ENCODE data around the gene LMO7. TPM values are rescaled to one million over a fixed set of nuclear protein-coding genes. Genes with fewer than 3 reads are reported as not detected.

The LMO7 gene
- total and polyA plus RNA-seq, 2 of the 13 experiments (the other 11 are each of a cell fraction or from before 2014, with no cell fraction given): 34.0 to 121 TPM

DNA sequence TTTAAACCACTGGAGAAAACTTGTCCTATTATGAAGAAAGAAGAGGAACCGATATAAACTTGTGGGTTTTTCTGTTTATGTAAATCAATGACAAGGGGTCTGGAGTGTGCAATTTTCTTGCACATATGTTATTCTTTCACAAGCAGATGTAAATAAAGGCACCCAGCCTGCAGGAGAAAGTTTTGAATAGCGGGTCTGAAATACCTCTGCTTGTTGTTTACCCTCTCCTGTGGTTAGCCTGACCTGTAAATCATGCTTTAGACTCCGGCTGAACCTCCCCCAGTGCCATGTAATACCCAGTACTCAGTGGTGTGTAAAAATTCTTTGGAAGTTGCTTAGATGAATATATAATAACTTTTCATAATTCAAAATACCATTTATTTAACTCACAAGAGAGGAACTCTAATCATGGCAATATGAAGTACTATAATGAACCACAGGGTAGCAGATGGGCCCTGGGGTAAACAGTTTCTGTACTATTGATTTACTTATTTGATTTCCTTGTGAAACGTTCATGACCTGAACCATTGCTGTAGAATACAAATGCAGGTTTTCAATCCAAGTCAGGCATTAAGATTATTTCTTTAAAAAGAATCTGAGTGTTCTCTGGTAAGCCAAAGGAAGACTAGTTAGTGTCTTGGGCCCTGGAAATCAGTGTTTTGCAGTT is 245.1 kb downstream of the LMO7 start:
- FAIRE-seq: no peak
- POLR2A ChIA-PET: no interaction called here
- in situ Hi-C loops (cut with HindIII; ENCODE audit: extremely low pct_ligation_motif_present, low pct_unique_long_range_greater_than_20kb): no loop called here

DNA sequence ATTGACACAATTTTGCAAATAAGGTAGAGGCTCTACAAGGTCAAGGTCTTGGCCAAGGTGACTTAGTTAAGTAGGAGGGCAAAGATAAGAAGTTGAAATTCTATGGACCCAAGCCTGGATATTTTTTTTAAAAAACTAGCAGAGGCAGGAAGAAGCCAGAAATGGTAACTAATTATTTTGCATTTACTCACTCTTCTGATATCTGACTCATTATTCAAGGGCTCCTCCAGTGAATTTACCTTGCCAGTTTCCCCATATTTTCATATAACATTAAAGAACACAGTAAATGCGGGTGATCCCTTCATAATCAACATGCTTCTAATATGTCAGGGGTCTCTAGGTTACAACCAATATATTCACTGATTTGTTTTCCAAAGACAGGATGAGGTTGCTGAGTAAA is 246.1 kb downstream of the LMO7 start:
- POLR2A ChIA-PET: no interaction called here
- Histone ChIP-seq H3K4me2 (ENCODE audit: low read depth, low read length) (no peak overlapping the region), H3K9ac (ENCODE audit: insufficient read depth, low read depth, low read length) (no peak overlapping the region), H2AFZ (ENCODE audit: low read length) (no peak overlapping the region), H3K9me3 (ENCODE audit: low read length) (no peaks in the 10 kb centered on the region), H3K79me2 (ENCODE audit: insufficient read depth, low read length) (no peaks in the 10 kb centered on the region), H4K20me1 (ENCODE audit: insufficient read depth, low read length) (no peaks in the 10 kb centered on the region), H3K36me3 (replicated peaks in 1 of 2; ENCODE audit: control insufficient read depth in 1 of 2, insufficient read depth in 2 of 2, low read length in 2 of 2) (no peaks in the 10 kb centered on the region), H3K4me3 (replicated peaks in 1 of 3; ENCODE audit: insufficient read depth in 1 of 3, low read depth in 2 of 3, low read length in 3 of 3) (no peak overlapping the region), H3K27me3 (ENCODE audit: control insufficient read depth in 1 of 2, insufficient read depth in 2 of 2, low read length in 2 of 2) (no peaks in the 10 kb centered on the region; a peak in 1 of 5 replicates), H3K27ac (ENCODE audit: extremely low read length, insufficient read depth, low read length) (no peak overlapping the region), H3K4me1 (ENCODE audit: insufficient read depth, low read length) (no peaks in the 10 kb centered on the region)
- FAIRE-seq (no peak), ATAC-seq (no peak), DNase-seq (ENCODE audit: low spot score) (no peak)
- intact Hi-C loops (cut with micrococcal nuclease; ENCODE audit: unreplicated experiment) (no loop called here), in situ Hi-C loops (cut with HindIII; ENCODE audit: extremely low pct_ligation_motif_present, low pct_unique_long_range_greater_than_20kb) (no loop called here)
- WGBS (ENCODE audit: low lambda C conversion rate): 42% methylated on average over 1 of the region's 1 CpG
- no peak for TF ChIP-seq PLRG1 (conservative IDR thresholded peaks at IDR 0.05)
- TF ChIP-seq CENPX (CRISPR knock-in tag; IDR thresholded peaks at IDR 0.05): no peak
- no peak for TF ChIP-seq ZBTB1 (CRISPR knock-in tag; IDR thresholded peaks at IDR 0.05; ENCODE audit: borderline replicate concordance)
- TF ChIP-seq ZSCAN22 (CRISPR knock-in tag; IDR thresholded peaks at IDR 0.05): no peak
- TF ChIP-seq ARNTL (CRISPR knock-in tag; IDR thresholded peaks at IDR 0.05): no peak
- no TSS peak for BruUV-seq (replicated peaks)
- CTCF ChIA-PET (ENCODE audit: low intra/inter-chr PET ratio, low total read pairs): no interaction called here

More for the DNA sequence above, 245.1 kb downstream of the LMO7 start:
- no peak overlapping the region for H3K4me2 ChIP-seq (ENCODE audit: low read depth, low read length)
- H3K27ac ChIP-seq (ENCODE audit: extremely low read length, insufficient read depth, low read length): no peak overlapping the region
- H3K4me1 ChIP-seq (ENCODE audit: insufficient read depth, low read length): no peaks in the 10 kb centered on the region
- ATAC-seq (no peak), DNase-seq (ENCODE audit: low spot score) (no peak)
- H3K9ac ChIP-seq (ENCODE audit: insufficient read depth, low read depth, low read length): no peak overlapping the region
- H3K9me3 ChIP-seq (ENCODE audit: low read length): no peaks in the 10 kb centered on the region
- H3K79me2 ChIP-seq (ENCODE audit: insufficient read depth, low read length): no peaks in the 10 kb centered on the region
- no peaks in the 10 kb centered on the region for H4K20me1 ChIP-seq (ENCODE audit: insufficient read depth, low read length)
- no TSS peak for BruUV-seq (replicated peaks)
- TF ChIP-seq RFX3 (CRISPR knock-in tag; IDR thresholded peaks at IDR 0.05) (no peak), NFIC (IDR thresholded peaks at IDR 0.05; ENCODE audit: low read length) (no peak), TEAD2 (CRISPR knock-in tag; IDR thresholded peaks at IDR 0.05) (no peak), NCOA2 (CRISPR knock-in tag; IDR thresholded peaks at IDR 0.05) (no peak), ZNF143 (CRISPR knock-in tag; IDR thresholded peaks at IDR 0.05) (no peak), ZC3H13 (CRISPR knock-in tag; IDR thresholded peaks at IDR 0.05) (no peak), HNRNPK (IDR thresholded peaks at IDR 0.05; ENCODE audit: low read depth, low read length, poor library complexity, severe bottlenecking) (no peak), POLR2AphosphoS5 (IDR thresholded peaks at IDR 0.05; ENCODE audit: low read depth, low read length) (no peak), ZBTB3 (CRISPR knock-in tag; IDR thresholded peaks at IDR 0.05; ENCODE audit: borderline replicate concordance, low read depth) (no peak), ZNF350 (CRISPR knock-in tag; IDR thresholded peaks at IDR 0.05; ENCODE audit: borderline replicate concordance, low read depth) (no peak), RBM22 (optimal IDR thresholded peaks at IDR 0.05; ENCODE audit: low read length) (no peak), ZNF891 (CRISPR knock-in tag; IDR thresholded peaks at IDR 0.05) (no peak)
- TF ChIP-seq, protein P1, sequence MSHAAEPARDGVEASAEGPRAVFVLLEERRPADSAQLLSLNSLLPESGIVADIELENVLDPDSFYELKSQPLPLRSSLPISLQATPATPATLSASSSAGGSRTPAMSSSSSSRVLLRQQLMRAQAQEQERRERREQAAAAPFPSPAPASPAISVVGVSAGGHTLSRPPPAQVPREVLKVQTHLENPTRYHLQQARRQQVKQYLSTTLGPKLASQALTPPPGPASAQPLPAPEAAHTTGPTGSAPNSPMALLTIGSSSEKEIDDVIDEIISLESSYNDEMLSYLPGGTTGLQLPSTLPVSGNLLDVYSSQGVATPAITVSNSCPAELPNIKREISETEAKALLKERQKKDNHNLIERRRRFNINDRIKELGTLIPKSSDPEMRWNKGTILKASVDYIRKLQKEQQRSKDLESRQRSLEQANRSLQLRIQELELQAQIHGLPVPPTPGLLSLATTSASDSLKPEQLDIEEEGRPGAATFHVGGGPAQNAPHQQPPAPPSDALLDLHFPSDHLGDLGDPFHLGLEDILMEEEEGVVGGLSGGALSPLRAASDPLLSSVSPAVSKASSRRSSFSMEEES (CRISPR knock-in tag; IDR thresholded peaks at IDR 0.05): no peak
- CTCF ChIA-PET (ENCODE audit: low intra/inter-chr PET ratio, low total read pairs): no interaction called here
- WGBS (ENCODE audit: low lambda C conversion rate): 0% methylated on average over 4 of the region's 4 CpGs
- H3K4me3 ChIP-seq (replicated peaks in 1 of 3; ENCODE audit: insufficient read depth in 1 of 3, low read depth in 2 of 3, low read length in 3 of 3): no peak overlapping the region
- intact Hi-C loops (cut with micrococcal nuclease; ENCODE audit: unreplicated experiment): no loop called here
- no peaks in the 10 kb centered on the region for H3K36me3 ChIP-seq (replicated peaks in 1 of 2; ENCODE audit: control insufficient read depth in 1 of 2, insufficient read depth in 2 of 2, low read length in 2 of 2)
- H2AFZ ChIP-seq (ENCODE audit: low read length): no peak overlapping the region
- no peaks in the 10 kb centered on the region; a peak in 1 of 5 replicates for H3K27me3 ChIP-seq (ENCODE audit: control insufficient read depth in 1 of 2, insufficient read depth in 2 of 2, low read length in 2 of 2)

Data from HepG2 (cell line).